K562 (cell line): ENCODE measurements around the gene CORIN. TPM values are rescaled to one million over a fixed set of nuclear protein-coding genes. Genes with fewer than 3 reads are reported as not detected.

Experiments
- ATAC-seq: fragments of 200-7000 bp; cut with Tn5 transposase; 3 replicates; pipeline ENCODE4 v1.9.1; 2020; ENCODE audit warnings: moderate library complexity
- BruUV-seq: library from RNA; stranded (reverse); fragments of 400-500 nt; replicated peaks from 2 replicates; lab custom pipeline; 2021; lab: Mats Ljungman, UMichigan
- CTCF ChIA-PET: fragments of 300-600 bp; formaldehyde crosslinking; extraction: SDS; loops from one replicate; lab custom pipeline; 2021; ENCODE audit warnings: low intra/inter-chr PET ratio; lab: Yijun Ruan, JAX
- POLR2A ChIA-PET: fragments of 300-600, 350-650 bp; sonication (Branson Sonifier 250); formaldehyde crosslinking; extraction: SDS; loops from one replicate; lab custom pipeline; 2021; ENCODE audit warnings: antibody characterized with exemption, inconsistent platforms; lab: Yijun Ruan, JAX
- DNase-seq, 4 experiments: peaks; one replicate each; pipeline versions ENCODE4 v3.0.0 to v3.0.0-alpha.2; 2011 to 2018; ENCODE audit warnings: low spot score in 3 of 4, mixed read lengths in 3 of 4; ENCODE audit errors: extremely low read depth in 1 of 4
- FAIRE-seq: peaks from 2 replicates; lab custom pipeline; 2011; peaks lifted over from hg19 to GRCh38; lab: Jason Lieb, UNC
- H2AFZ ChIP-seq: 2 replicates; pipeline ENCODE4 v1.6.0; 2011; ENCODE audit warnings: low read depth, low read length, control low read depth, inconsistent platforms
- H3K27ac ChIP-seq: fragments of 200-600 bp; 3 replicates; pipeline ENCODE4 v1.8.0; 2011; ENCODE audit warnings: low read depth, mild to moderate bottlenecking, control low read depth, inconsistent platforms, low read length, moderate library complexity, mixed read lengths; ENCODE audit errors: extremely low read depth
- H3K27me3 ChIP-seq, 2 experiments: fragments of 300-600 bp in 1 of 2; 2 replicates in 1 of 2; 3 replicates in 1 of 2; pipeline versions ENCODE4 v1.6.0 to v1.8.0; 2011; ENCODE audit warnings: inconsistent platforms in 2 of 2, low read length in 2 of 2, mild to moderate bottlenecking in 1 of 2, mixed read lengths in 1 of 2, moderate library complexity in 1 of 2; ENCODE audit not compliant: control insufficient read depth in 2 of 2, insufficient read depth in 2 of 2
- H3K36me3 ChIP-seq: fragments of 300-600 bp; 3 replicates; pipeline ENCODE4 v1.8.0; 2011; ENCODE audit warnings: mild to moderate bottlenecking, low read length, inconsistent platforms; ENCODE audit not compliant: control insufficient read depth, insufficient read depth
- H3K4me1 ChIP-seq, 2 experiments: fragments of 200-600 bp in 1 of 2; replicated peaks in 1 of 2; 2 replicates in 1 of 2; 3 replicates in 1 of 2; pipeline versions ENCODE4 v1.5.1 to v1.8.0; 2011; ENCODE audit warnings: inconsistent platforms in 2 of 2, low read length in 2 of 2, mild to moderate bottlenecking in 1 of 2, mixed read lengths in 1 of 2, moderate library complexity in 1 of 2; ENCODE audit not compliant: control insufficient read depth in 2 of 2, insufficient read depth in 2 of 2
- H3K4me2 ChIP-seq: 2 replicates; pipeline ENCODE4 v1.6.1; 2011; ENCODE audit warnings: low read length, control low read depth, inconsistent platforms, mixed read lengths; ENCODE audit not compliant: insufficient read depth
- H3K4me3 ChIP-seq: fragments of 200-600 bp; sonication (generic), shearing (Covaris generic); 2 replicates; pipeline ENCODE4 v1.5.1; 2016; ENCODE audit warnings: control low read depth, inconsistent platforms
- H3K79me2 ChIP-seq: fragments of 200-600 bp; 3 replicates; pipeline ENCODE4 v1.8.0; 2011; ENCODE audit warnings: low read length, inconsistent platforms; ENCODE audit not compliant: control insufficient read depth, insufficient read depth
- H3K9ac ChIP-seq, 2 experiments: 2 replicates each; pipeline versions ENCODE4 v1.6.0 to v1.6.1; 2011; ENCODE audit warnings: low read depth in 2 of 2, low read length in 2 of 2, control low read depth in 1 of 2, inconsistent platforms in 1 of 2, mild to moderate bottlenecking in 1 of 2, mixed read lengths in 1 of 2; ENCODE audit not compliant: insufficient read depth in 1 of 2
- H3K9me1 ChIP-seq: one replicate; pipeline ENCODE4 v1.6.0; 2011; ENCODE audit warnings: inconsistent platforms, mild to moderate bottlenecking, low read length, moderate library complexity; ENCODE audit not compliant: control insufficient read depth, insufficient read depth
- H3K9me3 ChIP-seq: replicated peaks from 2 replicates; pipeline ENCODE4 v1.5.1; 2011; ENCODE audit warnings: low read depth, low read length, inconsistent platforms; ENCODE audit not compliant: control insufficient read depth, insufficient read depth
- H4K20me1 ChIP-seq: replicated peaks from 2 replicates; pipeline ENCODE4 v1.6.1; 2011; ENCODE audit warnings: low read length, inconsistent platforms, mixed read lengths; ENCODE audit not compliant: control insufficient read depth, insufficient read depth
- GABPA ChIP-seq: fragments of 200-800 bp; sonication (Bioruptor generic); conservative IDR thresholded peaks from 2 replicates; pipeline ENCODE4 v1.6.1; 2016; ENCODE audit warnings: low read depth, missing genetic modification characterization, missing compliant biosample characterization
- NFE2 ChIP-seq: IDR thresholded peaks from 2 replicates; pipeline ENCODE4 v1.6.1; 2014; ENCODE audit warnings: antibody characterized with exemption, low read depth
- SMARCE1 ChIP-seq: fragments of 450-650 bp; IDR thresholded peaks from 2 replicates; pipeline ENCODE4 v1.7.1; 2016; ENCODE audit warnings: mild to moderate bottlenecking
- TFAM ChIP-seq: fragments of 250-450 bp; sonication (Bioruptor Pico); conservative IDR thresholded peaks from 2 replicates; pipeline ENCODE4 v1.5.0; 2021; ENCODE audit warnings: mild to moderate bottlenecking, moderate library complexity
- WGBS: fragments of 100-300 bp; shearing (Covaris generic); methylation state at CpG from one replicate; pipeline ENCODE4 v1.1.6; 2016; ENCODE audit warnings: low coverage, mixed read lengths; ENCODE audit not compliant: insufficient coverage; ENCODE audit errors: missing lambda C conversion rate; 5-methylcytosine and 5-hydroxymethylcytosine counted together
- in situ Hi-C: fragments of 300-500 bp; cut with MboI; formaldehyde crosslinking; loops from 4 replicates; pipeline ENCODE4 v1.15.0; 2018; ENCODE audit warnings: inconsistent platforms, mixed read lengths
- intact Hi-C: fragments of 100-400 bp; cut with micrococcal nuclease; formaldehyde crosslinking; loops from 2 replicates; pipeline ENCODE4 v1.14.2; 2022
- polyA plus RNA-seq, 8 experiments: library from polyadenylated mRNA; depleted of rRNA in 4 of 8; stranded (reverse) in 5 of 8; unstranded in 3 of 8; fragments of >200 nt; fragmentation: Nextera tagmentation in 2 of 8; fragmentation: Illumina TruSeq in 1 of 8; extraction: Ambion mirVana in 2 of 8; extraction: Trizol in 1 of 8; gene quantifications; 2 replicates each; pipeline versions ENCODE4 v1.2.1 to v1.2.3, GENCODE V29; 2011 to 2014; ENCODE audit warnings: inconsistent platforms in 1 of 8, missing spikeins in 1 of 8
- total RNA-seq, 7 experiments: library from RNA; depleted of rRNA in 6 of 7; stranded (reverse); fragments of >200 nt in 6 of 7; fragmentation: Illumina TruSeq in 2 of 7; extraction: Trizol in 2 of 7; gene quantifications; 2 replicates each; pipeline versions ENCODE4 v1.2.1 to v1.2.3, GENCODE V29; 2011 to 2021; ENCODE audit warnings: low replicate concordance in 1 of 7
- TF ChIP-seq, protein P1 (sequence below): sonication (generic); formaldehyde crosslinking; IDR thresholded peaks from 2 replicates; pipeline ENCODE4 v1.8.1; 2023; ENCODE audit warnings: missing genetic modification reagents, mild to moderate bottlenecking, borderline replicate concordance

CORIN gene
- total and polyA plus RNA-seq, 9 of the 15 experiments (the other 6 are each of a cell fraction or from before 2014, with no cell fraction given): 0.04 to 0.31 (median 0.08) TPM; not detected in 4

DNA sequence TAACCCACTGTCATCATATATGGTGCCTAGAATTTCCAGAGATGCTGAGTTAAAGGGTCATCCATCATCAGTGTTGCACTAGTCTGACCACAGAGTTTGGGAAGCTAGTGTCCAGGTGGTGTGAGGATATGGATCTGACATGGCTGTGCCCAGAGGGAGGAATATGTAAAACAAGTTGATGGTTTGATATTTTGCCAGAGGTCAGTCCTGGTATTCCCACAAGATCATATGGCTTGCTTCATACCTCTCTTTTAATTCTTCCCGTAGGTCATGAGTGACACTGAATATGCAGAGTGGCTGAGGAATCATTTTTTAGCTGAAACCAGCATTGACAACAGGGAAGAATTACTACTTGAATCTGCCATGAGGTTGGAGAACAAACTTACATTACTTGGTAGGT lies 277.2 kb downstream of the CORIN start:
- Histone ChIP-seq H3K9ac (no peak overlapping the region), H3K4me1 (peaks cover 3 to 7% of the 10 kb centered on the region in 2 experiments; a peak in 4 of 5 replicates), H3K79me2 (no peaks in the 10 kb centered on the region), H3K27me3 (peaks cover 3 to 6% of the 10 kb centered on the region in 2 experiments; a peak in 4 of 5 replicates), H3K9me3 (no peaks in the 10 kb centered on the region), H3K27ac (no peak overlapping the region), H3K4me2 (no peak overlapping the region), H3K4me3 (no peak overlapping the region), H4K20me1 (no peaks in the 10 kb centered on the region), H3K36me3 (no peaks in the 10 kb centered on the region), H3K9me1 (no peaks in the 10 kb centered on the region), H2AFZ (no peak overlapping the region)
- TF ChIP-seq, protein P1, sequence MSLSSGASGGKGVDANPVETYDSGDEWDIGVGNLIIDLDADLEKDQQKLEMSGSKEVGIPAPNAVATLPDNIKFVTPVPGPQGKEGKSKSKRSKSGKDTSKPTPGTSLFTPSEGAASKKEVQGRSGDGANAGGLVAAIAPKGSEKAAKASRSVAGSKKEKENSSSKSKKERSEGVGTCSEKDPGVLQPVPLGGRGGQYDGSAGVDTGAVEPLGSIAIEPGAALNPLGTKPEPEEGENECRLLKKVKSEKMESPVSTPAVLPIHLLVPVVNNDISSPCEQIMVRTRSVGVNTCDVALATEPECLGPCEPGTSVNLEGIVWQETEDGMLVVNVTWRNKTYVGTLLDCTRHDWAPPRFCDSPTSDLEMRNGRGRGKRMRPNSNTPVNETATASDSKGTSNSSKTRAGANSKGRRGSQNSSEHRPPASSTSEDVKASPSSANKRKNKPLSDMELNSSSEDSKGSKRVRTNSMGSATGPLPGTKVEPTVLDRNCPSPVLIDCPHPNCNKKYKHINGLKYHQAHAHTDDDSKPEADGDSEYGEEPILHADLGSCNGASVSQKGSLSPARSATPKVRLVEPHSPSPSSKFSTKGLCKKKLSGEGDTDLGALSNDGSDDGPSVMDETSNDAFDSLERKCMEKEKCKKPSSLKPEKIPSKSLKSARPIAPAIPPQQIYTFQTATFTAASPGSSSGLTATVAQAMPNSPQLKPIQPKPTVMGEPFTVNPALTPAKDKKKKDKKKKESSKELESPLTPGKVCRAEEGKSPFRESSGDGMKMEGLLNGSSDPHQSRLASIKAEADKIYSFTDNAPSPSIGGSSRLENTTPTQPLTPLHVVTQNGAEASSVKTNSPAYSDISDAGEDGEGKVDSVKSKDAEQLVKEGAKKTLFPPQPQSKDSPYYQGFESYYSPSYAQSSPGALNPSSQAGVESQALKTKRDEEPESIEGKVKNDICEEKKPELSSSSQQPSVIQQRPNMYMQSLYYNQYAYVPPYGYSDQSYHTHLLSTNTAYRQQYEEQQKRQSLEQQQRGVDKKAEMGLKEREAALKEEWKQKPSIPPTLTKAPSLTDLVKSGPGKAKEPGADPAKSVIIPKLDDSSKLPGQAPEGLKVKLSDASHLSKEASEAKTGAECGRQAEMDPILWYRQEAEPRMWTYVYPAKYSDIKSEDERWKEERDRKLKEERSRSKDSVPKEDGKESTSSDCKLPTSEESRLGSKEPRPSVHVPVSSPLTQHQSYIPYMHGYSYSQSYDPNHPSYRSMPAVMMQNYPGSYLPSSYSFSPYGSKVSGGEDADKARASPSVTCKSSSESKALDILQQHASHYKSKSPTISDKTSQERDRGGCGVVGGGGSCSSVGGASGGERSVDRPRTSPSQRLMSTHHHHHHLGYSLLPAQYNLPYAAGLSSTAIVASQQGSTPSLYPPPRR (CRISPR knock-in tag): no peak
- TF ChIP-seq TFAM (CRISPR knock-in tag): no peak
- no peak for TF ChIP-seq GABPA (tag)
- TF ChIP-seq SMARCE1: no peak
- TF ChIP-seq NFE2: no peak
- ChIA-PET CTCF (no interaction called here), POLR2A (interaction anchor here (0.7 kb wide), 1 partner anchor 9 kb away, joined by 3 read pairs; no protein-coding TSS in a partner anchor)
- intact Hi-C loops (loop anchor here (10.0 kb wide), 1 partner anchor 176 kb away; no protein-coding TSS in a partner anchor), in situ Hi-C loops (no loop called here)
- DNase-seq (no peak), ATAC-seq (no peak), FAIRE-seq (no peak)
- WGBS: 0% methylated on average over 1 of the region's 1 CpG
- BruUV-seq: no TSS peak
